Vagina (tissue), 2 donors: Measurements from ENCODE around the gene LMBRD2.

Experiments used
- CTCF ChIP-seq, 3 experiments: fragments of 450-650 bp in 2 of 3; fragments of 200-600 bp in 1 of 3; sonication (generic) in 1 of 3; IDR thresholded peaks; one replicate each; pipeline ENCODE4 v1.5.1; 2017 to 2019; ENCODE audit warnings: antibody characterized with exemption in 3 of 3, mild to moderate bottlenecking in 2 of 3, moderate library complexity in 2 of 3
- POLR2A ChIP-seq, 2 donors: fragments of 450-650 bp; IDR thresholded peaks; one replicate each; pipeline ENCODE4 v1.6.1; 2017; ENCODE audit warnings: antibody characterized with exemption in 2 of 2, mild to moderate bottlenecking in 2 of 2, moderate library complexity in 2 of 2

DNA sequence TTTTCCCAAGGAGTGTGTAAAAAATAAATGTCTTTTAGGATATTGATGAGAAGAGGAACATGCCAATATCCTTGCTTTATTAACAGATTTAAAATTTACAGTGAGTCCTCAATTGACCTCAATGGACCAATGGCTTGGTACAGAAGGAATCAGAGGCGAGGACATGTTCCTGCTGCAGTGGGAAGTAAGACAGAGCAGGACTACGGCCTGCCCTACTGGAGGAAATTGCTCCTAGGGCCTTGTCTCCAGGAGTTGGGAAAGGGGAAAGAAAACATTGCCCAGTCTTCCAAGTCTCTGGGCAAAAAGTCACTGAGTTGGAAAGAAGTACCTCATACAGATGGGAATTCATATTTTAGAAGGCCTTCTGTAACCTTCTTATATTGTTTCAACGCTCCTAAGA lies 51.9 kb downstream of the LMBRD2 start:
- TF ChIP-seq POLR2A (IDR thresholded peaks at IDR 0.05) (no peak), CTCF (IDR thresholded peaks at IDR 0.05) (no peak)
